Left kidney (tissue), 2 donors: ENCODE measurements around the gene EEIG2. TPM values are rescaled to one million over a fixed set of nuclear protein-coding genes. Genes with fewer than 3 reads are reported as not detected.
"Not testable (repeated sequence)": the region's sequence is repeated elsewhere in the genome, so short reads cannot be mapped to it uniquely, and the experiment has no call there.

Experiments
- DNase-seq: peaks from one replicate; pipeline ENCODE4 v3.0.0-alpha.2; 2013
- polyA plus RNA-seq: library from polyadenylated mRNA; unstranded; fragments of 120-200 nt; gene quantifications from one replicate; pipeline ENCODE4 v1.2.1, GENCODE V29; 2013; ENCODE audit not compliant: insufficient read length

The EEIG2 gene
- polyA plus RNA-seq, 1 donor = 21.2 TPM

GRCh38 chr1:108541861-108542260, 18.0 kb upstream of the EEIG2 start:
- no peak for DNase-seq

- DNase-seq = not testable (repeated sequence)
Measured at GRCh38 chr1:108547493-108547892, 12.4 kb upstream of the EEIG2 start.

- DNase-seq = no peak
Measured at GRCh38 chr1:108551137-108551862, 8.6 kb upstream of the EEIG2 start.

GRCh38 chr1:108553905-108554304, 6.0 kb upstream of the EEIG2 start:
- DNase-seq = no peak

- no peak for DNase-seq
Measured at GRCh38 chr1:108554682-108555427, 5.0 kb upstream of the EEIG2 start.

- no peak for DNase-seq
Measured at GRCh38 chr1:108556066-108556465, 3.8 kb upstream of the EEIG2 start.

GRCh38 chr1:108556499-108556898, 3.4 kb upstream of the EEIG2 start:
- DNase-seq = no peak

GRCh38 chr1:108557296-108557695, 2.6 kb upstream of the EEIG2 start:
- DNase-seq = no peak

GRCh38 chr1:108560189-108560873, 431 bp downstream of the EEIG2 start:
- peak; percentile 48 for DNase-seq

GRCh38 chr1:108560874-108561459, 1.1 kb downstream of the EEIG2 start:
- DNase-seq = peak; percentile 43

- peak; percentile 27 for DNase-seq
Measured at GRCh38 chr1:108561689-108562326, 1.9 kb downstream of the EEIG2 start.

- no peak for DNase-seq
Measured at GRCh38 chr1:108563808-108564207, 3.9 kb downstream of the EEIG2 start.

GRCh38 chr1:108565081-108565480, 5.2 kb downstream of the EEIG2 start:
- no peak for DNase-seq

- DNase-seq = no peak
Measured at GRCh38 chr1:108565512-108565911, 5.6 kb downstream of the EEIG2 start.

GRCh38 chr1:108568589-108568988, 8.7 kb downstream of the EEIG2 start:
- no peak for DNase-seq

- no peak for DNase-seq
Measured at GRCh38 chr1:108569097-108569728, 9.3 kb downstream of the EEIG2 start.

- DNase-seq = no peak
Measured at GRCh38 chr1:108570128-108570527, 10.2 kb downstream of the EEIG2 start.

GRCh38 chr1:108570998-108571401, 11.1 kb downstream of the EEIG2 start:
- DNase-seq = no peak

GRCh38 chr1:108572182-108572581, 12.3 kb downstream of the EEIG2 start:
- DNase-seq = no peak

GRCh38 chr1:108573183-108573582, 13.3 kb downstream of the EEIG2 start:
- no peak for DNase-seq

- no peak for DNase-seq
Measured at GRCh38 chr1:108574008-108574407, 14.1 kb downstream of the EEIG2 start.

- DNase-seq = no peak
Measured at GRCh38 chr1:108575375-108575774, 15.5 kb downstream of the EEIG2 start.
